HTR-8/SVneo (cell line): ENCODE results near the gene CAPN11.
"Not testable (repeated sequence)": the region's sequence is repeated elsewhere in the genome, so short reads cannot be mapped to it uniquely, and the experiment has no call there.

ENCODE experiments used
- DNase-seq: peaks from one replicate; pipeline ENCODE4 v3.0.0; 2011; ENCODE audit warnings: low spot score, mixed read lengths; ENCODE audit not compliant: insufficient read length
- FAIRE-seq: peaks from 2 replicates; lab custom pipeline; 2011; peaks lifted over from hg19 to GRCh38; lab: Jason Lieb, UNC

CAPN11 gene

DNA sequence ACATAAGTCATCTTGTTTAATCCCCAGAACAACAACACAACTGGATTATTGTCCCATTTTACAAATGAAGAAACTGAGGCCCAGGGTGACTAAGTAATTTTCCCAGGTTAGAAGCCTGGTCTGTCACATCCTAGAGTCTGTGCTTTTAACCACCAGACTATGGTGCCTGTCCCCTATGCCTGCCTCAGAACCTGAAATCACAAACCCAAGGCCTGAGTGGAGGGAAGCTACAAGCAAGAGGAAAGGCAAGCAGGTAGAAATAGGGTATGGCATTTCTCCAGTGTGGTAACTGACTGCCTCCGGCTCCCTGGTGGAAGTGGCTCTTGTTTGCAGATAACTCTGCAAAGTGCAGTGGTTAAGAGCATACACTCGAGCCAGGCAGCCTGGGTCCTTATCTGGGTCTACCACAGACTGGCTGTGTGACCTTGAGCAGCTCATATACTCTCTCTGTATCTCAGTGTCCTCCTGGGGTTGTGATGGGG lies 28.7 kb upstream of the CAPN11 start:
- DNase-seq (no peak), FAIRE-seq (no peak)

DNA sequence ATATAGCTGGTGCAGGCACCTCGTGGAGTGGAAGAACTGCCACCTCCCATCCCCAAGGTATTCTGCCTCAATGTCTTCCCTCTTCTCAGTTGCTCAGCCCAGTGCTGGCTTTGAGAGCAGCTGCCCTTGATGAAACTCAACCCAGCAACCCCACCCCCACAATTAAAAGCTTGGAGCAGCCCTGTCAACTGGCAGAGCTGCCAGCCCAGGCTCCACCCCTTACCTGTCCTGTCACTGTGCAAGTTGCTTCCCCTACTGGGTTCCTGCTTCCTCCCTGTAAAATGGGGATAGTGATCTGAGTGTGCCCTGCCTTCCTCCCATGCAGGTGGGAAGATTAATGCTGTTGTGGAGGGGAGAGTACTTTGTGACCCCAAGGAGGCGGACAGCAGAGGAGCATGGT lies 26.7 kb upstream of the CAPN11 start:
- FAIRE-seq (no peak), DNase-seq (no peak)

DNA sequence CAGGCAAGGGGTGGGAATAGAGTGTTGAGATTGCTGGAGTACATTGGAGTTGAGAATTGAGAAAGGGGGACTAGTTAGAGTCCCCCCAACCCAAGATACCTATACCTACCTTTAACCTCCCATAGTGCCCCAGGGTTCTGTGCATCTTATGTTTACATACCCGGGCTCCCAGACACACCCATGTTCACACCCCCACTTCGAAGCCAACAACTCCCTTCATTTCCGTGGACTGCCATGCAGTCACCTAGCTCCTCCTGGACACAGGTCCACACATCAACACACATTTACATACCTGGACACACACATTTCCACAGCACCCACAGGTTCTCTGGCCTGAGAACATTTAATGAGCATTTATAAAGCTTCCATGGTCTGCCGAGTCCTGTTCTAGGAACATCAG lies 26.1 kb upstream of the CAPN11 start:
- DNase-seq, result no peak
- no peak for FAIRE-seq

DNA sequence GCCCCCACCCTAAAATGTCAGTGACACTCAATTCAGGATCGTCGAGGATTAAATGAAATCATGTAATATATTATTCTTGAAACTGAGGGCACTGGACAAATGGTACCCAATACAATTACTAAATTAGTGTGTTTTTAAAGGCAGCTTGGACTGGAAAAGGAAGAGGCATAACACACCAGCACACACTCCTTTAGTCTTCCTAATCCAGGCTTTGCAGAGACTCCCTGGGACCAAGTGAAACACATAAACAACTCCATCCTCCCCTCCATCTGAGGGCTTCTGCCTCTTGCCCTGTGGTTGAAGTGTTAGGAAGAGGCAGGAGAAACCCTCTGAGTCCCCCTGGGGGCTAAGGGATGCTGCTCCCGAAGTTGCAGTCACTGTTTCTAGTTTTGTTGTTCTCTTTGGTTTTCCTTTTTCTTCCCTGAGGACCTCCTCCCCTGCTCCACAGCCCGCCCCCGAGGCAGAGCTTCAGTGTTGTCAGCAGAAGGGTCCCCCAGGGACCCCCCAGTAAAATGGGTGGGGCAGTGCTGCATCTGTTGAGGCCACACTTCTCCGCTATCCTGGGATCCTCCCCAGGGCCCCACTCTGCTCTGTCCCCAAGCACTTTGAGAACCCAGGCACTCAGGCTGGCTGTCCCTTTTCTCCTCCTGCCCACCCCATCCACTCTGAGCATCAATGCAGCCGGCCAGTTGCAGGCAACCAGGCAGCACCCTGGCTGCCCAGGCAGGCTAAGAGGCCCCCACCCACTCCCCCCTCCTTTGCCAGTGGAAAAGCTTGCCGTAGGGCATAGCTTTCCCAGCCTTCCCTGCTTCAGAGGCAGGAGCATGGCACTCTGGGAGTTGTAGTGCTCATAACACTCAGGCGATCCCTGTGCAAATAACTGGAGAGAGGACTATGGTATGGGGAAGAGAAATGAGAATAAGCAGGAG lies 25.4 kb upstream of the CAPN11 start:
- peak; percentile 66 for FAIRE-seq
- peak; percentile 81 for DNase-seq

DNA sequence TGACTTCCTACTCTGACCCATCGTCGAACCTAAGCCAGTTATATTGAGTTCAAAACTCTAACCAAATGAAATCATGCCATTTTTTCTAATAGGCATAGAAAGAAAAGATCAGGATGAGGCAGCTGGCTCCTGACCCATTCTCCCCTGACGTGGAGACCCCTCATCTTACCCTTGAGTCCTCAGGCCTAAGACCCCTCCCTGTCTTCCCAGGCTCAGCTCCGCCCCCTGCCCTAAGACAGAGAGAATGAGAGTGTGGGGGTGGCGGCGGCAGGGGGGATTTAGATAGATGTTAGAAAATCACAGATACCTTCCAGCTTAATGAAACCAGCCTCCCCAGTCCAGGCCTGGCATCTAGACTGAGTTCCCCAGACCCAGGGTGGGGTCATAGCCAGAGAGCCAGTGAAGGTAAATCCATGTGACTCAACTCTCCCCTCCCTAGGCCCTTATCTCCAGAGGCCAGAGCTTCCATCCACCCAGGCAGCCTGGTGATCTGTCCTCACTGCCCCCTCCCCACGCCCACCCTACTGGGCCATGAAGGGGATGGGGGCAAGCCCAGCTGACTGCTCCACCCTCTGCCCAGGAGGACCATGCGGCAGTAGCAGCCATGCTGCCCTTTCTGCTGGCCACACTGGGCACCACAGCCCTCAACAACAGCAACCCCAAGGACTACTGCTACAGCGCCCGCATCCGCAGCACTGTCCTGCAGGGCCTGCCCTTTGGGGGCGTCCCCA lies 24.5 kb upstream of the CAPN11 start:
- FAIRE-seq (no peak), DNase-seq (no peak)

DNA sequence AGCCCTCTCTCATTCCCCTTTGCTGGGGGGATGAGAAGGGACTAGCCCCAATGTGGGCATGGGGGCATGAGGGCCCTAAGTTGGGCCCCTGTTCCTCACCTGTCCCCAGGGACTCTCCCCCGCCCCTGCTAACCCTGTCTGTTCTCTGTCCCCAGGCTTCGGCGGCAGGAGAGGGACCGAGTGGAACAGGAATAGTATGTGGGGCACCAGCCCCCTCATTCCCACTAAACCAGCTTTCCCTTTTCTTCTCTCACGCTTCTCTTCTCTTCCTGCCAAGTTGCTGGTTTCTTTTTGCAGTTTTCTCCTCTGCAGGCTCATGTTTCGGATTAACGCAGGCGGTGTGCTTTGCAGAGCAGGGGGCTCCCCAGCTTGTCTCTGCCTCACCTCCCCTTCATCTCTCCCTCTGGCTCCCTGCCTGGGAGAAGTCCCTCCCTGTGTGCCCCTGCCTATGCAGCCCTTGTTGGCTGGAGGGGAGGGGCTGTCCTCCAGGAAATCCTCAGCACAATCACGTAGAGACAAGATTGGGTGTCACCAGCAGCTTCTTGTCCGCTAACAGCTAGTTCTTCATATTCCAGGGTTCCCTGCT lies 23.4 kb upstream of the CAPN11 start:
- DNase-seq, result no peak
- no peak for FAIRE-seq

DNA sequence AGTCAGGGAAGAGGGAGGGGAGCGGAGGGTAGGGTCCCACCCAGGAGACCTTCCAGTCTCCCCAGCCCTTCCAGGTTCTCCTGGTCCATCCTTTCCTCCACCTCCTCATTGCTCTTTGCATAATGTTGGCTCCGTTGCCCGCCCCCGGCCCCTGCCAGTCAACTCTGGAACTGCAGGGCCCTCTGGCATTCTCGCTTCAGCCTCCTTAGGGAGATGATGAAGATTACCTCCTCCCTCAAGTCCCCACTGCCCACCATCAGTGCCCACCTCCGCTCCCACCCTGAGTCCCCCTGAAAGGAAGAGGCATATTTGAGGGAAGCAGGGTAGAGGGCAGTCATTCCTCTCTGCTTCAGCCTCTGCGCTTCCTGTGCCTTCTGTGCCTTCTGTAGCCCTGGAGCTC lies 22.7 kb upstream of the CAPN11 start:
- no peak for FAIRE-seq
- no peak for DNase-seq

DNA sequence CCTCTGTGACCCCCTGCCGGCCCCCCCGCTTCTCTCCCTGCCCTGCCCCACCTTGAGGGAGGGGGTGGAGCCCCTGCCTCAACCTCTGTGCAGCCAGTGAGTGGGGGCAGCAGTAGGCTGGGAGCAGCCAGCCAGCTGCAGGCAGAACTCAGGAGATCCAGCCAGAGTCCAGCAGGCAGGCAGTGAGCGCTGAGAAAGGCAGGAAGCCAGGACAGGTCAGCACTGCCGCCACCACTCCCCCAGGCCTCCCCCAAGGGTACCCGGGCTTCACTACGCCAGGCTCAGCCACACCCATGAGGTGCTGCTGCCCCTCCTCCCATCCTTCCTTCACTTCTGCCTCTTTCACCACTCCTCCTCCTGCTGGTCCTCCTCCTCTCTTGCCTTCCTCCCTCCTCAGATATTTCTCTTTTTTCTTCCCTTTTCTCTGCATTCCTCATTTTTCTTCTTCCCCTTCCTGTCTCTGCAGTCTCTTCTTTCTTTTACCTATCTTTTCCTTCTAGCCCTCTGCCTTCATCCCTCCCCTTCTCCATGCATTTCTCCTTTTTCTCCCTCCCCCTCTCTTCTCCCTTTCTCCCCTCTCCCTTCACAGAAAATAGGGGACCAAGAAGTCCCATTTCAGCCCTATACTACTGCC lies 19.8 kb upstream of the CAPN11 start:
- DNase-seq, result no peak
- no peak for FAIRE-seq

DNA sequence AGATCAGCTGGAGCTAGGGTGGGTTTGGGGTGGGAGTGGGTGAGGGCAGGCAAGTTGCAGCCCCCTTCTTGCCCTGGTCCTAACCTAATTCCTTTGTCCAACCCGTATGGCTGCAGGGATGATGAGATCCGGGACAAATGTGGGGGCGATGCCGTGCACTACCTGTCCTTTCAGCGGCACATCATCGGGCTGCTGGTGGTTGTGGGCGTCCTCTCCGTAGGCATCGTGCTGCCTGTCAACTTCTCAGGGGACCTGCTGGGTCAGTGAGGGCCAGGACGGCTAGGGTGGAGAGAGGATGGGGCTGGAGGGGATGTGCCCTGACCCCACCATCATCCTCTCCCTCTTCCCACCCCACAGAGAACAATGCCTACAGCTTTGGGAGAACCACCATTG lies 19.3 kb upstream of the CAPN11 start:
- no peak for FAIRE-seq
- no peak for DNase-seq

DNA sequence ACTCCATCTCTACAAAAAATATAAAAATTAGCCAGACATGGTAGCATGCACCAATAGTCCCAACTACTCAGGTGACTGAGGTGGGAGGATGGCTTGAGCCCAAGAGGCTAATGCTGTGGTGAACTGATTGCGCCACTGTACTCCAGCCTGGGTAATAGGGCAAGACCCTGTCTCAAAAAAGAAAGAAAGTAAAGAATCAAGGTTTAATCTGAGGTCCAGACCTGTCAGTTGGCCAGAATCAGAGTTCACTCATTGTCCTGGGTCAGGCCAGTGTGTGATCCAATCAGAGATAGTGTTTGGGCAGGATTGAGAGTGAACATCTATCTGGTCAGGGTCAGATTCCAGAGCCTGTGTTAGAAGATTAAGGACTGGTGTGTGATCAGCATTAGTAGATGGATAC lies 15.8 kb upstream of the CAPN11 start:
- FAIRE-seq (no peak), DNase-seq (no peak)

DNA sequence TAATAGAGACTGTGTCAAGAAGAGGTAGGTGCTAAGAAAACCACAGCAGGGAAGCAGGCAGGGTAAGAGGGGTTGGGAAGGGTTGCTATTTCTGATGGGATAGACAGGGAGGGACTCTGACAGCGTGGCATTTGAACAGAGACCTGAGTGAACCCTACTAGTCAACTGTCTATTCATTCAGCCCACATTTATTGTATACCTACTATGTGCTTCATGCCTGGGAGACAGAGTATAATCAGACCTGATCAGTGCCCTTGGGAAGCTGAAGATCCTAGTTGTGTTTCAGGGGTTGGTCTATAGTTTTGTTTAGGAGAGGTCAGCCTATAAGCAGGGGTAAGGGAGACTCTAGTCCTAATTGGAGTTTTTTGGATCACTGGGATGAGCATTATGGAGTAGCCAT lies 14.9 kb upstream of the CAPN11 start:
- DNase-seq (no peak), FAIRE-seq (no peak)

DNA sequence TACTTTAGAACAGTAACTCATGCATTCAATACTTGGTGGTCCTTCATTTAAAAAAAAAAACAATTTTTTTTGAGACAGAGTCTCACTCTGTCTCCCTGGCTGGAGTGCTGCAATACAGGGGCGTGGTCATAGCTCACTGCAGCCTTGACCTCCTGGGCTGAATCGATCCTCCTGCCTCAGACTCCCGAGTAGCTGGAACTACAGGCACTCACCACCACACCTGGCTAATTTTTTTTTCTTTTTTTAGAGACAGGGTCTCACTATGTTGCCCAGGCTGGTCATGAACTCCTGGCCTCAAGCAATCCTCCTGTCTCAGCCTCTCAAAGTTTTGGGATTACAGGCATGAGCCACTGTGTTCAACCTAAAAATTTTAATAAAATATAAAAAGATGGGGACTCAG lies 14.1 kb upstream of the CAPN11 start:
- DNase-seq, FAIRE-seq: not testable (repeated sequence)

DNA sequence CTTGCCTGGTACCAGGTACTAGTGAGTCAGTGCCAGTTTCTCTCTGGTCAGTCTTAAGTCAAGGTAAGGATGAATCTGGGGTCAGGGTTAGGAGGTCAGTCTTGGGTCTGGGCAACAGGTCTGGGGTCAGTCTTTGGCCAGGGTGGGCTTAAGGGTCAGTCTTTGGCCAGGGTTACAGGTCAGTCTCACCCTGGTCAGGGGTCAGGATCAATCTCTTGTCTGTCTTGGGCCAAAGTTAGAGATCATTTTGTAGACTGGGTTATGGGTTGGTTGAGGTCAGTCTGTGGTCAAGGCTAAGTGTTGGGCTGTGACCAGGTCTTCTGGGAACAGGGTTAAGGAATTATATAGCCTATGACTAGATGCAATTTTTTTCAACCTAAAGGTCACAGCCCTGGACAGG lies 12.8 kb upstream of the CAPN11 start:
- FAIRE-seq (no peak), DNase-seq (no peak)

DNA sequence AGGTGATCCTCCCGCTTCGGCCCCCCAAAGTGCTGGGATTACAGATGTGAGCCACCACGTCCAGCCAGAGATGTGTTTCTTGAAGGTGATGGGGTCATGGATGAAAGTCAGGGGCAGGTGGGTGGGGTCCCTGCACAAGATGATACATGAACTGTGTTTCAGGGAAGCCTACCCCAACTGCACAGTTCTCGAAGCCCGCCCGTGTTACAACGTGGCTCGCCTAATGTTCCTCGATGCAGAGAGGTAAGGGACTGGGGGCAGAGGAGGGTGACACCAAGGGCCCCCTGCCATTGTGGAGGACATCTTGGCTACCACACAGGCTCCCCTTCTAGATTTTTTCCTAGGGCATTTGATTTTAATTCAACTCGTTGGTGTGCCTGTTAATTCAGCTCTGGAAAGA lies 11.9 kb upstream of the CAPN11 start:
- FAIRE-seq, result no peak
- no peak for DNase-seq

DNA sequence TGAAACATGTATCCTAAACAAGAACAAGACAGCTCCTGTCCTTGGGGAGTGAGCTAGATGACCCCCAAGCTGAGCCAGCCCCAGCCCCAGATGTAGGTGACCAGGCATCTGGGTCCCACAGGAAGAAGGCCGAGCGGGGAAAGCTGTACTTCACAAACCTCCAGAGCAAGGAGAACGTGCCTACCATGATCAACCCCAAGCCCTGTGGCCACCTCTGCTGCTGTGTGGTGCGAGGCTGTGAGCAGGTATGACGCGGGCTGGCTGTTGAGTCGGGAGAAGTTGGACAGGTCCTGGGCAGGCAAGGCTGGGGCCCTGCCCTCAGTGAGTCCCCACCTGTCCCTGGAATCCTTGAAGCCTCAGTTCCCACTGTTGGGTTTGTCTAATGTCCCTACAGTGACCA lies 11.4 kb upstream of the CAPN11 start:
- DNase-seq (no peak), FAIRE-seq (no peak)

DNA sequence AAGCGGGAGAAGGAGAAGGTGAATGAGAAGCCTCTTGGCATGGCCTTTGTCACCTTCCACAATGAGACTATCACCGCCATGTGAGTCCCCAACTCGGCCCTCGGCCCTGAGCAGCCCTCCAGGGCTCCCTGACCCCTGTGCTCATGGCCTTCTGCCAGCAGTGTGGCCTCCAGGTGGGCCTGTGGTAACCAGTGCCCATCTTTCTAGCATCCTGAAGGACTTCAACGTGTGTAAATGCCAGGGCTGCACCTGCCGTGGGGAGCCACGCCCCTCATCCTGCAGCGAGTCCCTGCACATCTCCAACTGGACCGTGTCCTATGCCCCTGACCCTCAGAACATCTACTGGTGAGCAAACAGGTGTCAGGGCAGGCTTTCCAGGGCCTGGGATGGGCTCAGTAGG lies 10.3 kb upstream of the CAPN11 start:
- DNase-seq, result no peak
- FAIRE-seq, result no peak

DNA sequence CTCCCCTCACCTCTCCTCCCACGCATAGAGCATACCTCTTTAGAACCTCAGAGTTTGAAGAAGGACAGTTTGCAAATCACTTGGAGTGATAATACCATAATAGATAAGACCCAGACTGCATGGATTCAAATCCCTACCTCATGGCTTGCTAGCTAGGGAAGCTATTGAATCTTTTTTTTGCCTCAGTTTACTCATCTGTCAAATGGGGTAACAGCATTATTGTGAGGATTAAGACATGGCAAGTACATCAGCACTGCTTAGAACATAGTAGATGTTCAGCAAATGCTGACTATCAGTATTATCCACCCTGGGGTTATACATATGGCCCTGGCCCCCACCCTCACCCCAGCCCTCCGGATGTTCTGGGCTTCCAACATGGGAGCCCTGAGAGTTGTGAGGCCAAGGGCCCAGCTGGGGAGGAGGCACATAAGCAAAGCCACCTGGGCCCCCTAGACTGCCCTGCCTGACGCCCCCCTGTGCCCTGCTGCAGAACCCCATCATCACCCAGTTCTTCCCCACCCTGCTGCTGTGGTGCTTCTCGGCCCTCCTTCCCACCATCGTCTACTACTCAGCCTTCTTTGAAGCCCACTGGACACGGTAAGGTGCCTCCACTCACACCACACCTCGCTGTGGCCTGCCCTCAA lies 9.1 kb upstream of the CAPN11 start:
- FAIRE-seq (no peak), DNase-seq (no peak)

DNA sequence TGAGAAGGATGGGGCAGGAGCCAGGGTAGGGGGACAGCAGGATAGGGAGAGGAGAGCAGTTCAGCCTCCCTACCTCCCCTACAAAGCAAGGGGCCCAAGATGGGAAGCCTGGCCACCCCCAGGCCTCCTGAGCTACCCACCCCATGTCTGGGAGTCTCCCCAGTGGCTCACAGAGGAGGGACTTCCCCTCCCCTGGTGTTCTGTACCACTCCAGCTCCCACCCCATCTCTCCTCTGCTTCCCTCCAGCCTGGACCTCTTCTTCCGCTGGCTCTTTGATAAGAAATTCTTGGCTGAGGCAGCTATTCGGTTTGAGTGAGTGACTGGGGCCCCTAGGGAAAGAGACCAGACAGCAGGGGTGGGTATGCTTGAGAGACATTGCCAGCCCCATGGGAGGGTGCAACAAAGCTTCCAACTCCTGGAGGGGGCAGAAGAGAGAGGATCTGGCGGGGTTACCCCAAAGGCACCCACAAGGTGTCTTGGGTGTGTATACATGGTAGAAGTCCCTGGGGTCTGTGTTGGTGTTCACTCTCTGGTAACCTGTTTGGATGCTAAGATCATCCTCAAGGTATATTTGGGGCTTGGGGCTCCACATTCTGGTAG lies 8.2 kb upstream of the CAPN11 start:
- no peak for FAIRE-seq

DNA sequence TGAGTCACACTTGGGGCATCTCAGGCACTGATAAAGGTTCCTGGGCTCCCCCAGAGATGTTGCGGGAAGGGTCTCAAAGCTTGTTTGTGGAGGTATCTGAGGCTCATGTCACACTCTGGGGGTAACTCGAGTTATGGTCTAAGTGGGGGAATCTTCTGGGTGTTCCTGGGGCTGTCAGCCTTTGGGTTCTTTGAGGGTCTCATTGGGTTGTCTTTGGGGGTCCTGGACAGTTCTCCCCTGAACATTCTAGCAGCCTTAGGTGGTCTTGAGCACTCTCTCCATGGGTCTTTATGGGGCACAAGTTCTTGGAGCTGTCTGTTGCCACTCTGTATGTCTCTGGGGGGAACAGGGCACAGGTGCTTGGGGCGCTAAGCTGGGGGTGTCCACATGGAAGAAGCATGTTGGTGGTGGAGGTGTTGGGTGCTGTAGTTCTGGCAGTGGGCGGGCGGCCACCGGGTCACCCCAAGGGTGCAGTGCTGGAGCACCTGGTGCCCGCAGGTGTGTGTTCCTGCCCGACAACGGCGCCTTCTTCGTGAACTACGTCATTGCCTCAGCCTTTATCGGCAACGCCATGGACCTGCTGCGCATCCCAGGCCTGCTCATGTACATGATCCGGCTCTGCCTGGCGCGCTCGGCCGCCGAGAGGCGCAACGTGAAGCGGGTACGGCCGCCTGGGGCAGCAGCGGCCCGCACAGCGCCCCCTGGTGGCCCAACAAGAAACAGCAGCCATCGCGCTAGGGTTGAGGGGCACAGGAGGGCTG lies 7.1 kb upstream of the CAPN11 start:
- DNase-seq (peak; percentile 71), FAIRE-seq (peak; percentile 88)

More for the DNA sequence above, 8.2 kb upstream of the CAPN11 start:
- DNase-seq, result no peak
